Left ventricle myocardium superior (tissue), 1 donor: ENCODE measurements around the gene FSIP2. TPM values are rescaled to one million over a fixed set of nuclear protein-coding genes. Genes with fewer than 3 reads are reported as not detected.
"Not testable (repeated sequence)": the region's sequence is repeated elsewhere in the genome, so short reads cannot be mapped to it uniquely, and the experiment has no call there.

Experiments
- ATAC-seq: fragments of 200-7000 bp; cut with Tn5 transposase; one replicate; pipeline ENCODE4 v1.9.1; 2020; ENCODE audit warnings: mild to moderate bottlenecking, moderate library complexity
- DNase-seq: peaks from one replicate; pipeline ENCODE4 v3.0.0-alpha.2; 2020
- intact Hi-C: fragments of 100-400 bp; cut with micrococcal nuclease; formaldehyde crosslinking; loops from one replicate; pipeline ENCODE4 v1.11.0; 2022
- total RNA-seq: library from RNA; stranded (reverse); fragmentation: NEBNext Ultra II Directional; extraction: Animal tissue kit (Norgen Biotek cat#: 25700); gene quantifications from one replicate; pipeline ENCODE4 v1.2.1, GENCODE V29; 2021
- donor health status: DM: no; HTN: yes; CAD: no; lungs with severe emphysema.

Gene FSIP2
- total RNA-seq, 1 donor from 2014 or later: 0.20 TPM

DNA sequence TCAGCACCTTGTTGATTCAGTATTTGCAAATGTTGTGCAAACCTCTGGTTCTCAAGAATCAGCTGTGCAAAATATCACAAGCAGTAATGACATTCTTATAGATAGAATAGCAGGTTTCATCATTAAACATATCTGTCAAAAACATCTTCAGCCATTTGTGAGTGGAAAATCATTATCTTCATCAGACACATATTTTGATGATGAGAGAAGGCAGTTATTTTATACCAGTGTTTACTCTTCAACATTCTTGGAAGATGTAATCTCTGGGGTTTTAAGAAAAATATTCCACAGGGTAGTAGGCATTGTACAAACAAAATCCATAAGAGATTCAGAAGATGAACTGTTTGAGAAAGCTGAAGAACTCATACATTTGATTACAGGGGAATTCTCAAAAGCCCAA is 64.3 kb downstream of the FSIP2 start:
- intact Hi-C loops: no loop called here
- ATAC-seq: no peak
- DNase-seq: no peak

- intact Hi-C loops: no loop called here
- ATAC-seq (no peak), DNase-seq (no peak)
These were observed 68.2 kb downstream of the FSIP2 start for GRCh38 chr2:185806783-185807182.

DNA sequence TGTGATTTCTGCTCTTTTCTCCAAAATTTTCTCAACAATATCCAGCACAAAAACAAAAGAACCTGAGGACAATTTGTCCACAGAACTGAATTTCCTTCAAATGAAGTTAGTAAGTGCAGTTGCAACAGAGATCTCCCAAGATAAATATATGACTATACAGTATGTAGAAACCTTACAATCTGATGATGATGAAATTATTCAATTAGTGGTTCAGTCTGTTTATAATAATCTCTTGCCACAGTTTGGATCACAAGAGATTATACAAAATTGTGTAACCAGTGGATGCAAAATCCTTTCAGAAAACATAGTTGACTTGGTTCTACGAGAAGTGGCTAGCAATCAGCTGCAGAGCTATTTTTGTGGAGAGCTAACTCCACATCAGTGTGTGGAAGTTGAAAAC is 68.7 kb downstream of the FSIP2 start:
- ATAC-seq: no peak
- intact Hi-C loops: no loop called here
- DNase-seq: no peak

DNA sequence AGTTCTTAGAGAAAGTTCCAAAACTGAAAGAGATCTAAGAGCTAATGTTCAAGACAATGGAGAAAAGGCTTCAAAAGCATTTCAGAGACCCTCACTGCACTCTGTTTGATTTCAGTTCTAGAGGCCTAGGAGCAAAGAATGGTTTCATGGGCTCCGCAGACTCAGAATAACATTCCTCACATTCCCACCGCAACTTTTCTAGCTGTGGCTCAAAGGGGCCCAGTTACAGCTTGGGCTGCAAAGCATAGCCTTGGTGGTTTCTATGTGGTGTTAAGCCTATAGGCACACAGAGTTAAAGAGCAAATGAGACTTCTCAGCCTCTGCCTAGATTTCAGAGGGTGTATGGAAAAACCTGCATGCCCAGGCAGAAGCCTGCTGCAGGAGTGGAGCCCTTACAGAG is 73.0 kb downstream of the FSIP2 start:
- DNase-seq: no peak
- intact Hi-C loops: no loop called here
- ATAC-seq: no peak

DNA sequence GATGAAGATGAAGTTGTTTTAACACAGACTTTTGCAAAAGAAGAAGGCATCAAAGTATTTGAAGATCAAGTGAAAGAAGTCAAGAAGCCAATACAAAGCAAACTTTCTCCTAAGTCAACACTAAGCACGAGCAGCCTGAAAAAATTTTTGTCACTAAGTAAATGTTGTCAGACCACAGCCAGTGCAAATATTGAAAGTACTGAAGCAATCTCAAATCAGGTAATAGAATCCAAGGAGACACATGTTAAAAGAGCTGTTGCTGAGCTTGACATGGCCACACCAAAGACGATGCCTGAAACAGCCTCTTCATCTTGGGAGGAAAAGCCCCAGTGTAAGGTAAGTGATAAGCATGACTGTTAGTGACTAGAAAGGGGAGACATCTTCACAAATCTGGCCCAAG is 75.1 kb downstream of the FSIP2 start:
- DNase-seq (no peak), ATAC-seq (no peak)
- intact Hi-C loops: no loop called here

DNA sequence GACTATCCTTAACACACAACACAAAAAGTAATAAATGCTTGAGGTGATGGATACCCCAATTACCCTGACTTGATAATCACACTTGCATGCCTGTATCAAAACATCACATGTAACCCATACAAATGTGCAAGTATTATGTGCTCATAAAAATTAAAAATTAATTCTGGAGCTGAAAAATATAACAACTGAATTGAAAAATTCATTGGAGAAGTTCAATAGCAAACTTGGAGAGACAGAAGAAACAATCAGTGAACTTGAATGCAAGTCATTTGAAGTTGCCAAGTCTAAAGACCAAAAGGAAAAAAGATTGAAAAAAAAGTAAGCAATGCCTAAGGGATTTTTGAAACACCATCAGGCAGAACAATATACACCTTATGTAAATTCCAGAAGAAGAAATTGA is 79.4 kb downstream of the FSIP2 start:
- intact Hi-C loops: no loop called here
- no peak for DNase-seq
- no peak for ATAC-seq

GRCh38 chr2:185821467-185821866 is 82.9 kb downstream of the FSIP2 start:
- no peak for DNase-seq
- intact Hi-C loops: no loop called here

DNA sequence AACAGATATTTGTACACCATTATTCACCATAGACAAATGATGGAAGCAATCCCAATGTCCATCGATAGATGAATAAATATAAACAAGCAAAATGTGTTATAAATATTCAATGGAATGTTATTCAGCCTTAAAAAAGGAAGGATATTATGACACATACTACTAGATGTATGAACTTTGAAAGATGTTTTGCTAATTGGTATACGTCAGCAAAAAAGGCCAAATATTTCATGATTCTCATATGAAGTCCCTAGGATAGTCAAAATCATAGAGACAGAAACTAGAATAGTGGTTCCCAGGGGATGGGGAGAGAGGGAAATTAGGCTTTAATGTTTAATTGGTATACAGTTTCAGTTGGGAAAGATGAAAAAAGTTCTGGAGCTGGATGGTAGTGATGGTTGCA is 85.2 kb downstream of the FSIP2 start:
- DNase-seq (no peak), ATAC-seq (no peak)
- intact Hi-C loops: no loop called here

More at GRCh38 chr2:185821467-185821866, 82.9 kb downstream of the FSIP2 start:
- no peak for ATAC-seq

- intact Hi-C loops: no loop called here
- no peak for DNase-seq
- ATAC-seq: no peak
These were observed 87.0 kb downstream of the FSIP2 start for GRCh38 chr2:185825557-185825956.

GRCh38 chr2:185828326-185828725 is 89.7 kb downstream of the FSIP2 start:
- intact Hi-C loops: no loop called here
- ATAC-seq (no peak), DNase-seq (no peak)

GRCh38 chr2:185833864-185834263 is 95.3 kb downstream of the FSIP2 start:
- intact Hi-C loops: no loop called here
- ATAC-seq (no peak), DNase-seq (no peak)

- DNase-seq (no peak), ATAC-seq (no peak)
- intact Hi-C loops: no loop called here
These were observed 97.4 kb downstream of the FSIP2 start for GRCh38 chr2:185835974-185836373.

DNA sequence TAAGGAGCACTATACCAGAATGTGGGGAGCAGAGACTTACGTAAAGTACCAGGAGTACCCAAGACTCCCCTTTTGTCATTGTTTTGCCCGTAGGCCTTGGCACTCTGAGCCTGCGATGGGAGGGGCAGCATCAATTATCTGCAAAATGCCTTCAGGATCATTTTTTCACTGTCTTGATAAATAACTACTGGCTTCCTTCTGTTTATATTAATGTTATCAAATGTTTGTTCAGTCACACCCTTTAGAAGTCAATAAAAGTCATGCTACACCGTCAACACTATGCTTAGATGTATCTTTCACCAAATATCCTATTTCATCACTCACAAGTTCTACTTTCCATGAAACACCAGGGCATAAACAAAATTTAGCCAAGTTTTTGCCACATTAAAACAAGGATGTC is 116.3 kb downstream of the FSIP2 start:
- DNase-seq: no peak
- intact Hi-C loops: no loop called here

GRCh38 chr2:185857691-185858090 is 119.1 kb downstream of the FSIP2 start:
- no peak for DNase-seq
- intact Hi-C loops: no loop called here
- no peak for ATAC-seq

More for the DNA sequence above, 116.3 kb downstream of the FSIP2 start:
- ATAC-seq: no peak

- DNase-seq (no peak), ATAC-seq (no peak)
- intact Hi-C loops: no loop called here
These were observed 120.9 kb downstream of the FSIP2 start for GRCh38 chr2:185859506-185859905.

- intact Hi-C loops: no loop called here
- no peak for DNase-seq
- no peak for ATAC-seq
These were observed 121.7 kb downstream of the FSIP2 start for GRCh38 chr2:185860321-185860720.

DNA sequence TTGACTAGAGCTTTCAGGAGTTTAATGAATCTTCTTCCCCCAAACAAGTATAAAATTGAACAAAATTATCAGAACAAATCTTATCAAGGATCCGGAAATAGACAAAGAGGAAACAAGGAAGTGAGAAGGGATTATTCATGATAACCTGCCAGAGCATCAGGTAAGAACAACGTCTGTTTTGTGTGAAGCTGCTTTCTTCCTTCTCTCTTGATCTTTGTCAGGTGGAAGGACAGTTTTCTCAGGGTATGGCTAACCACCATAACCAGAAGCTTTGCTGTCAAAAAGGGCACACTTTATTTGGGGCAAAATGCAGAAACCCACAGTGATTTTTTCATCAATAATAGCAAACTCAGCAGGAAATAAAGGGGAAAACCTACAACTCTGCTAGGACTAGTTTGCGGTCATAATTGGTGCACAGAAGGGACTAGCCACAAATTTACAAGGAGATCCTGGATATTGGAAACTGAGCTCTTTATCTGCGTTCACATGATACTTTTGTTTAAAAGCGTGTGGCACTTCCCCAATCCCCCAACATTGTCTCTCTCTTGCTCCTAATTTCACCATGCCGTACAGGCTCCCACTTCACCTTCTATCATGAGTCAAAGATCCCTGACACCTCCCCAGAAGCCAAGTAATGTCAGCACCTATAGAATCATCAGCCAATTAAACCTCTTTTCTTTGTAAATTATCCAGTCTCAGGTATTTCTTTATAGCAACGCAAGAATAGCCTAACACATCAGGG is 124.2 kb downstream of the FSIP2 start:
- no peak for DNase-seq
- no peak for ATAC-seq
- intact Hi-C loops: no loop called here

GRCh38 chr2:185864468-185865260 is 126.1 kb downstream of the FSIP2 start:
- ATAC-seq, intact Hi-C loops, DNase-seq: not testable (repeated sequence)

- DNase-seq (no peak), ATAC-seq (no peak)
- intact Hi-C loops: no loop called here
These were observed 136.7 kb downstream of the FSIP2 start for GRCh38 chr2:185875136-185875931.

GRCh38 chr2:185876234-185876633 is 137.6 kb downstream of the FSIP2 start:
- no peak for ATAC-seq
- DNase-seq: no peak
- intact Hi-C loops: no loop called here
